ENCODE results near the gene DNAH2. TPM values are rescaled to one million over a fixed set of nuclear protein-coding genes. Genes with fewer than 3 reads are reported as not detected.

The DNAH2 gene
- total RNA-seq, 1 experiment from 2014 or later: 2.0 TPM

GRCh38 chr17:7824021-7824924 lies 106.7 kb downstream of the DNAH2 start:
- intact Hi-C loops (cut with micrococcal nuclease): loop anchor here (5.0 kb wide), 2 partner anchors 73 to 88 kb away; no protein-coding TSS in a partner anchor
- H3K4me3 ChIP-seq (replicated peaks in 1 of 2; ENCODE audit: low read depth in 1 of 2, low read length in 2 of 2): no peak overlapping the region
- H3K27ac ChIP-seq (ENCODE audit: low read depth, low read length): no peak overlapping the region
- no peak overlapping the region for H3K4me2 ChIP-seq (ENCODE audit: low read length)
- no peaks in the 10 kb centered on the region for H3K36me3 ChIP-seq (ENCODE audit: control insufficient read depth in 1 of 2, insufficient read depth in 2 of 2, low read length in 2 of 2)
- ChIA-PET POLR2A (interaction anchor here (1.4 kb wide), 2 partner anchors 11 to 21 kb away, joined by 3 to 10 read pairs; partner anchors contain the start of gene KDM6B), RAD21 (ENCODE audit: low non-redundant PET in 1 of 2, low total read pairs in 2 of 2, uncharacterized antibody in 2 of 2, unreplicated experiment in 2 of 2) (interaction anchor here in 1 of 2 experiments (1.0 to 1.7 kb wide), 3 partner anchors 18 to 217 kb away, joined by 3 to 6 read pairs (median 4); partner anchors contain the start of gene NAA38), CTCF (interaction anchor here (0.8 to 3.6 kb wide), 17 partner anchors 8 to 233 kb away, joined by 3 to 25 read pairs (median 4); partner anchors contain the start of gene NAA38)
- H3K9me2 ChIP-seq (ENCODE audit: insufficient read depth): no peaks in the 10 kb centered on the region
- H3K79me2 ChIP-seq (ENCODE audit: insufficient read depth, low read length): no peaks in the 10 kb centered on the region
- DNase-seq (ENCODE audit: low read depth, low spot score) (no peak), ATAC-seq (no peak)
- no TSS peak for BruUV-seq (replicated peaks)
- H3K9ac ChIP-seq (ENCODE audit: low read length): no peak overlapping the region
- no peaks in the 10 kb centered on the region for H3K27me3 ChIP-seq (ENCODE audit: insufficient read depth, low read length)
- peaks cover 0 to 15% of the 10 kb centered on the region in 2 experiments; a peak in 2 of 4 replicates for H3K4me1 ChIP-seq (ENCODE audit: control insufficient read depth in 1 of 2, insufficient read depth in 2 of 2, low read length in 2 of 2)
- no peak overlapping the region for H2AFZ ChIP-seq (ENCODE audit: low read depth, low read length, poor library complexity, severe bottlenecking)
- no peaks in the 10 kb centered on the region for H4K20me1 ChIP-seq (ENCODE audit: insufficient read depth)
- no peaks in the 10 kb centered on the region for H3K9me3 ChIP-seq (ENCODE audit: control insufficient read depth in 1 of 2, insufficient read depth in 1 of 2, low read depth in 1 of 2, low read length in 2 of 2)
- no peak for TF ChIP-seq POLR2A (IDR thresholded peaks at IDR 0.05; ENCODE audit: borderline replicate concordance, extremely low read depth, insufficient read depth, insufficient read length)
- TF ChIP-seq, protein P1, sequence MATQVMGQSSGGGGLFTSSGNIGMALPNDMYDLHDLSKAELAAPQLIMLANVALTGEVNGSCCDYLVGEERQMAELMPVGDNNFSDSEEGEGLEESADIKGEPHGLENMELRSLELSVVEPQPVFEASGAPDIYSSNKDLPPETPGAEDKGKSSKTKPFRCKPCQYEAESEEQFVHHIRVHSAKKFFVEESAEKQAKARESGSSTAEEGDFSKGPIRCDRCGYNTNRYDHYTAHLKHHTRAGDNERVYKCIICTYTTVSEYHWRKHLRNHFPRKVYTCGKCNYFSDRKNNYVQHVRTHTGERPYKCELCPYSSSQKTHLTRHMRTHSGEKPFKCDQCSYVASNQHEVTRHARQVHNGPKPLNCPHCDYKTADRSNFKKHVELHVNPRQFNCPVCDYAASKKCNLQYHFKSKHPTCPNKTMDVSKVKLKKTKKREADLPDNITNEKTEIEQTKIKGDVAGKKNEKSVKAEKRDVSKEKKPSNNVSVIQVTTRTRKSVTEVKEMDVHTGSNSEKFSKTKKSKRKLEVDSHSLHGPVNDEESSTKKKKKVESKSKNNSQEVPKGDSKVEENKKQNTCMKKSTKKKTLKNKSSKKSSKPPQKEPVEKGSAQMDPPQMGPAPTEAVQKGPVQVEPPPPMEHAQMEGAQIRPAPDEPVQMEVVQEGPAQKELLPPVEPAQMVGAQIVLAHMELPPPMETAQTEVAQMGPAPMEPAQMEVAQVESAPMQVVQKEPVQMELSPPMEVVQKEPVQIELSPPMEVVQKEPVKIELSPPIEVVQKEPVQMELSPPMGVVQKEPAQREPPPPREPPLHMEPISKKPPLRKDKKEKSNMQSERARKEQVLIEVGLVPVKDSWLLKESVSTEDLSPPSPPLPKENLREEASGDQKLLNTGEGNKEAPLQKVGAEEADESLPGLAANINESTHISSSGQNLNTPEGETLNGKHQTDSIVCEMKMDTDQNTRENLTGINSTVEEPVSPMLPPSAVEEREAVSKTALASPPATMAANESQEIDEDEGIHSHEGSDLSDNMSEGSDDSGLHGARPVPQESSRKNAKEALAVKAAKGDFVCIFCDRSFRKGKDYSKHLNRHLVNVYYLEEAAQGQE (IDR thresholded peaks at IDR 0.05; ENCODE audit: low read depth): no peak
- TF ChIP-seq MAX (IDR thresholded peaks at IDR 0.05): no peak
- no peak for TF ChIP-seq ELF1 (IDR thresholded peaks at IDR 0.05; ENCODE audit: borderline replicate concordance, low read depth)
- TF ChIP-seq EGR1 (IDR thresholded peaks at IDR 0.05; ENCODE audit: low read depth): no peak
- TF ChIP-seq, protein P2, sequence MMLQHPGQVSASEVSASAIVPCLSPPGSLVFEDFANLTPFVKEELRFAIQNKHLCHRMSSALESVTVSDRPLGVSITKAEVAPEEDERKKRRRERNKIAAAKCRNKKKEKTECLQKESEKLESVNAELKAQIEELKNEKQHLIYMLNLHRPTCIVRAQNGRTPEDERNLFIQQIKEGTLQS (IDR thresholded peaks at IDR 0.05): no peak
- TF ChIP-seq EZH2phosphoT487 (IDR thresholded peaks at IDR 0.05; ENCODE audit: borderline replicate concordance): no peak
- TF ChIP-seq ZNF274 (IDR thresholded peaks at IDR 0.05; ENCODE audit: low read depth, low read length): no peak
- TF ChIP-seq, protein P3, sequence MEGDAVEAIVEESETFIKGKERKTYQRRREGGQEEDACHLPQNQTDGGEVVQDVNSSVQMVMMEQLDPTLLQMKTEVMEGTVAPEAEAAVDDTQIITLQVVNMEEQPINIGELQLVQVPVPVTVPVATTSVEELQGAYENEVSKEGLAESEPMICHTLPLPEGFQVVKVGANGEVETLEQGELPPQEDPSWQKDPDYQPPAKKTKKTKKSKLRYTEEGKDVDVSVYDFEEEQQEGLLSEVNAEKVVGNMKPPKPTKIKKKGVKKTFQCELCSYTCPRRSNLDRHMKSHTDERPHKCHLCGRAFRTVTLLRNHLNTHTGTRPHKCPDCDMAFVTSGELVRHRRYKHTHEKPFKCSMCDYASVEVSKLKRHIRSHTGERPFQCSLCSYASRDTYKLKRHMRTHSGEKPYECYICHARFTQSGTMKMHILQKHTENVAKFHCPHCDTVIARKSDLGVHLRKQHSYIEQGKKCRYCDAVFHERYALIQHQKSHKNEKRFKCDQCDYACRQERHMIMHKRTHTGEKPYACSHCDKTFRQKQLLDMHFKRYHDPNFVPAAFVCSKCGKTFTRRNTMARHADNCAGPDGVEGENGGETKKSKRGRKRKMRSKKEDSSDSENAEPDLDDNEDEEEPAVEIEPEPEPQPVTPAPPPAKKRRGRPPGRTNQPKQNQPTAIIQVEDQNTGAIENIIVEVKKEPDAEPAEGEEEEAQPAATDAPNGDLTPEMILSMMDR (IDR thresholded peaks at IDR 0.05 in 2 of 3, conservative IDR thresholded peaks at IDR 0.05 in 1 of 3; ENCODE audit: borderline replicate concordance in 1 of 3, insufficient read depth in 1 of 3, low read depth in 2 of 3, low read length in 2 of 3): no peak
- TF ChIP-seq POLR2AphosphoS5 (IDR thresholded peaks at IDR 0.05; ENCODE audit: low read depth, low read length): no peak
- TF ChIP-seq EZH2 (IDR thresholded peaks at IDR 0.05): no peak
- TF ChIP-seq RAD21 (IDR thresholded peaks at IDR 0.05; ENCODE audit: low read depth): no peak
- no peak for TF ChIP-seq YY1 (IDR thresholded peaks at IDR 0.05; ENCODE audit: extremely low read depth, insufficient replicate concordance, low read depth, low read length)
- TF ChIP-seq, protein P4, sequence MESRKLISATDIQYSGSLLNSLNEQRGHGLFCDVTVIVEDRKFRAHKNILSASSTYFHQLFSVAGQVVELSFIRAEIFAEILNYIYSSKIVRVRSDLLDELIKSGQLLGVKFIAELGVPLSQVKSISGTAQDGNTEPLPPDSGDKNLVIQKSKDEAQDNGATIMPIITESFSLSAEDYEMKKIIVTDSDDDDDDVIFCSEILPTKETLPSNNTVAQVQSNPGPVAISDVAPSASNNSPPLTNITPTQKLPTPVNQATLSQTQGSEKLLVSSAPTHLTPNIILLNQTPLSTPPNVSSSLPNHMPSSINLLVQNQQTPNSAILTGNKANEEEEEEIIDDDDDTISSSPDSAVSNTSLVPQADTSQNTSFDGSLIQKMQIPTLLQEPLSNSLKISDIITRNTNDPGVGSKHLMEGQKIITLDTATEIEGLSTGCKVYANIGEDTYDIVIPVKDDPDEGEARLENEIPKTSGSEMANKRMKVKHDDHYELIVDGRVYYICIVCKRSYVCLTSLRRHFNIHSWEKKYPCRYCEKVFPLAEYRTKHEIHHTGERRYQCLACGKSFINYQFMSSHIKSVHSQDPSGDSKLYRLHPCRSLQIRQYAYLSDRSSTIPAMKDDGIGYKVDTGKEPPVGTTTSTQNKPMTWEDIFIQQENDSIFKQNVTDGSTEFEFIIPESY (IDR thresholded peaks at IDR 0.05; ENCODE audit: extremely low read depth, insufficient replicate concordance, low read length): no peak
- TF ChIP-seq JUND (IDR thresholded peaks at IDR 0.05): no peak
- TF ChIP-seq ZFX (IDR thresholded peaks at IDR 0.05): no peak
- TF ChIP-seq CBX3 (IDR thresholded peaks at IDR 0.05; ENCODE audit: low read depth): no peak
- TF ChIP-seq SRF (IDR thresholded peaks at IDR 0.05; ENCODE audit: low read depth): no peak
